ENCODE measurements around the gene ZNRF2.
A peak's percentile ranks its signal among the peaks of the same experiment; 100 is the strongest.
"Not testable (repeated sequence)": the region's sequence is repeated elsewhere in the genome, so short reads cannot be mapped to it uniquely, and the experiment has no call there.

Gene ZNRF2

DNA sequence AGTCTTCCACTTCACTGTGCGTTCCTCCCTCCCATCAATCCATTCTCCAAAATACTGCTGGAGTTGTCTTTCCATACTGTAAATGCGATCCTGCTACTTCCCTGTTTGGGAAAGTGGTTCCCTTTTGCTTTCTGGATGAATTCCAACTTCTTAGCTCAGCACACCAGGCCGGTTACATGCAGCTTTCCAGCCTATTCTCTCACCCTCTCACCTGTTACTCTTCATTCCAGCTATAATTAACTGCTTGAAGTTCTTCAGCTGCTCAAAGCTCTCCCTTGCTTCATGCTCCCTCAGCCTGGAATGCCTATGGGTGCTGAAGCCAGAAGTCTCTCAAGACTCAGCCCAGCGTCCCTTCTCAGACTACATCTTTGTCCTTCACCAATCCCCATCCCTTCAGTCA lies 6.0 kb upstream of the ZNRF2 start:
- Histone ChIP-seq H3K4me3 (ENCODE audit: low read depth, low read length) (no peak overlapping the region), H3K27me3 (ENCODE audit: insufficient read depth, low read length) (no peaks in the 10 kb centered on the region), H3K36me3 (ENCODE audit: insufficient read depth, low read length) (no peaks in the 10 kb centered on the region), H2AFZ (ENCODE audit: low read length, unreplicated experiment) (no peak overlapping the region), H3K79me2 (ENCODE audit: control insufficient read depth, insufficient read depth, low read length, unreplicated experiment) (no peaks in the 10 kb centered on the region), H3K4me1 (ENCODE audit: control insufficient read depth, insufficient read depth, low read length, unreplicated experiment) (no peaks in the 10 kb centered on the region), H3K27ac (ENCODE audit: low read depth, low read length) (no peak overlapping the region)

DNA sequence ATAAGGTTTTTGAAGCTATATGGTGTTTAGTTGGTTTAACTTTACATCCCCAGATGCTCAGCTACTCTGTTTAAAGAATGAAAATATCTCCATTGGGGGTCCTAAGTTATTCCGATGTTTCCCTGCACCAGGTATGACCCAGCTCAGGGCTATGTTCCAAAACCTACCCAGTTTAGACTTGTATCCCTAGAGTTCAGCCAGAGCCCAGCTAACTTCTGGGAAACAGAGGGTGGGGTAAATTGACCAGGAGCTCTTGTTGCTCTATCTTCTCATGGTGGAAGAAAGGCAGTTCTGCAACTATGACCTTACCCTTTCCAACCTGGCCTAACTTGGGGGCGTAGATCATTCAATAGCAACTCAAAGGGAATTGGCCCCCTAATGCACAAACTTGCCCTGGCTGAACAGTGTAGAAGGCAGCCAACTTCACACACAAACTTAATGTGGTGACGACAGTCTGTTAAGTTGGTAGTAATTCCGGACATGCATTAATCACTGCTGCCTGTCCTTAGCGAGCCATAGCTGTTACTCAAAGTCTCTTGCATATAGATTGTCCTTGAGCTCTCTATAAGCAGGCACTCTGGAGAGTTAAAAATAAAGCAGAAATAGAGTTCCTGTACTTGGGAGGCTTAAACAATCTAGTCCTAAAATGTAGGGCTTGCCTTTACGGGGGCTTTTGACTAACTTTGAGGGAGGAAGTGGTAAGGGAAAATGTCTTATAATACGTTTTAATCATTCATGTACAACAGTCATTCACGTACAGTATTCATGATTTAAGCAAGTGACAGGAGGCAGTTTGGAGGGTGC lies 5.3 kb upstream of the ZNRF2 start:
- Histone ChIP-seq H3K79me2 (ENCODE audit: control insufficient read depth, insufficient read depth, low read length, unreplicated experiment) (no peaks in the 10 kb centered on the region), H3K36me3 (ENCODE audit: insufficient read depth, low read length) (no peaks in the 10 kb centered on the region), H3K4me3 (ENCODE audit: low read depth, low read length) (no peak overlapping the region), H3K27me3 (ENCODE audit: insufficient read depth, low read length) (no peaks in the 10 kb centered on the region), H2AFZ (ENCODE audit: low read length, unreplicated experiment) (no peak overlapping the region), H3K4me1 (ENCODE audit: control insufficient read depth, insufficient read depth, low read length, unreplicated experiment) (no peaks in the 10 kb centered on the region), H3K27ac (ENCODE audit: low read depth, low read length) (no peak overlapping the region)

DNA sequence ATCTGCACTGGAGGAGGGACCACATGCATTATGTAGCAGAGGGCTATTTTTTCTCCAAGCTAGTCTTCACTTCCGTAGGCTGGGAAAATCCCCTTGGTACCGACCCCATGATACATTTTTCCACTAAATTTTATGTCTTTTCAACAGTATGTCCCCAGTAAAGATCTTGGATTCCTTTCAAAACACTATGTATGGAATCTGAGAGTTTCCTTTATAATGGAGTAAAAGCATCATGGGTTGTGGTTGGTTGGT lies 4.8 kb upstream of the ZNRF2 start:
- Histone ChIP-seq H3K4me3 (ENCODE audit: low read depth, low read length) (no peak overlapping the region), H3K4me1 (ENCODE audit: control insufficient read depth, insufficient read depth, low read length, unreplicated experiment) (no peaks in the 10 kb centered on the region), H3K36me3 (ENCODE audit: insufficient read depth, low read length) (no peaks in the 10 kb centered on the region), H3K27me3 (ENCODE audit: insufficient read depth, low read length) (no peaks in the 10 kb centered on the region), H2AFZ (ENCODE audit: low read length, unreplicated experiment) (no peak overlapping the region), H3K27ac (ENCODE audit: low read depth, low read length) (no peak overlapping the region), H3K79me2 (ENCODE audit: control insufficient read depth, insufficient read depth, low read length, unreplicated experiment) (no peaks in the 10 kb centered on the region)

DNA sequence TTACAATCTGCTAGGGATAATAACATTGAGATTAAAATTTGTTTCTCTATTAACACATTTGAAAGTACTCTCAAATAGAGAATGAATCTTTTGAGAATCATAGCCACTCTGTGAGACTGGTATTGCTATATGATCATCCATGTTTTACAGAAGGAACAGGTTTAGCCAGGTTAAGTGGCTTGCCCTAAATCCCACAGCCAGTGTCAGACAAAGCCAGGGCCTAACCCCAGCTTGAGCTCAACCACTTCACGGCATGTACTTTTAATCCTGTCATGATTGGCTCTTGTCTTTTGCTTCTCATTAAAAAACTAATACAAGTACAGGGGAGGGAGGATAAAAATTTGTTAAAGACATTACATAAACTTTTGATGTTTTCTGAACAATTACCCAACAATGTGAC lies 3.8 kb upstream of the ZNRF2 start:
- Histone ChIP-seq H2AFZ (ENCODE audit: low read length, unreplicated experiment) (no peak overlapping the region), H3K36me3 (ENCODE audit: insufficient read depth, low read length) (no peaks in the 10 kb centered on the region), H3K27ac (ENCODE audit: low read depth, low read length) (no peak overlapping the region), H3K27me3 (ENCODE audit: insufficient read depth, low read length) (no peaks in the 10 kb centered on the region), H3K79me2 (ENCODE audit: control insufficient read depth, insufficient read depth, low read length, unreplicated experiment) (no peaks in the 10 kb centered on the region), H3K4me3 (ENCODE audit: low read depth, low read length) (no peak overlapping the region), H3K4me1 (ENCODE audit: control insufficient read depth, insufficient read depth, low read length, unreplicated experiment) (no peaks in the 10 kb centered on the region)

DNA sequence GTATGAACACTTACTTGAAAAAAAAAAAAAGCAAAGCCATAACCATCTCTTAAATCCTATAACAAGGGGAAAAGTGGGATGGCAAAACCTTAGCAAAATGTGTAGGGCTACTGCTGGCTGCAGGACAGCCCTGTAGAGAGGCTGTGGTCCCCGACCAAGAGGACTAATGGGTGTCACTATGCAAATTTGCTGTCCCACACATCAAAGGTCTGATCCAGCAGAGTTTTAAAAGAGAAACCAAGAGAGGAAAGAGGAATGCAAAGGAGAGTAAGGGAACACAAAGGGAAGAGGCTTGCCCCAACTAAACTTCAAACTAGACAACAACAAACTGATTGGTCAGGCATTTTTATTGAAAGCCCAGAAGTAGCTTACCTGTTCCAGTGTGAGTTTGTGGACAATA lies 3.1 kb upstream of the ZNRF2 start:
- Histone ChIP-seq H3K27me3 (ENCODE audit: insufficient read depth, low read length) (no peaks in the 10 kb centered on the region), H3K36me3 (ENCODE audit: insufficient read depth, low read length) (no peaks in the 10 kb centered on the region), H3K27ac (ENCODE audit: low read depth, low read length) (no peak overlapping the region), H2AFZ (ENCODE audit: low read length, unreplicated experiment) (no peak overlapping the region), H3K79me2 (ENCODE audit: control insufficient read depth, insufficient read depth, low read length, unreplicated experiment) (peaks cover 6% of the 10 kb centered on the region), H3K4me1 (ENCODE audit: control insufficient read depth, insufficient read depth, low read length, unreplicated experiment) (no peaks in the 10 kb centered on the region), H3K4me3 (ENCODE audit: low read depth, low read length) (no peak overlapping the region)

DNA sequence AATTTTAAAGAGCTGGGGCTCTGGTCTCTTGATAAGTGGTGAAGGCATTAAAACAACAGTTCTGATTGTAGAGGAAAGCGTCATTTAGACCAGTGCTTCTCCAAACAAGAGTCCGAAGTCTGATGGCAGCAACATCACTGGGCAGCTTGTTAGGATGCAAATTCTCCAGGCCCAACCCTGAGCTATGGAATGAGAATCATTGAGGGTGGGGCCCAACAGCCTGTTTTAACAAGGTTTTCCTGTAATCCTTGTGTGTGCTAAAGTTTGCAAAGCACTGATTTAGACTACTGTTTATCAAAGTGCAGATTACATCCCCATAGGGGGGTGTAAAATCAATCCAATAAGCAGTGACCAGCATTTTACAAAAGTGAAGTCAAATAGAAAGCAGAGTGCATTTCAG lies 2.6 kb upstream of the ZNRF2 start:
- no peak overlapping the region for H2AFZ ChIP-seq (ENCODE audit: low read length, unreplicated experiment)
- no peak overlapping the region for H3K27ac ChIP-seq (ENCODE audit: low read depth, low read length)

DNA sequence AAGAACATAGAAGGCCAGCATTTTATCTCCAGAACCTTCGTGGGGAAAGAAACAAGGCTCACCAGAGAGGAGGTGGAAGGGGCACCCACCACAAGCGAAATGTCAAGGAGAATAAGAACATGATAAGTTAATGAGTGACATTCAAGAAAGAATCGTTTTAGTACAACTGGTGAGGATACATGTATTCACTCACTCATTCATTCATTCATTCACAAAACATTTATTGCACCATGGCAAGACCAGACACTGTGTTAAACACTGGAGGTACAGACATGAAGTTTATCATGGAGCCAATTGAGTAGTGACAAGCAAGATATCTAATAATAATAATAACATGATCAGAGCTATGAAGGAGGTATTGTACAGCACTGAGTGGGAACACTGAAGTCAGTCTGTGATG lies 1.7 kb upstream of the ZNRF2 start:
- Histone ChIP-seq H3K36me3 (ENCODE audit: insufficient read depth, low read length) (no peaks in the 10 kb centered on the region), H3K79me2 (ENCODE audit: control insufficient read depth, insufficient read depth, low read length, unreplicated experiment) (peaks cover 18% of the 10 kb centered on the region), H3K27me3 (ENCODE audit: insufficient read depth, low read length) (no peaks in the 10 kb centered on the region), H3K4me3 (ENCODE audit: low read depth, low read length) (no peak overlapping the region), H2AFZ (ENCODE audit: low read length, unreplicated experiment) (no peak overlapping the region), H3K27ac (ENCODE audit: low read depth, low read length) (no peak overlapping the region), H3K4me1 (ENCODE audit: control insufficient read depth, insufficient read depth, low read length, unreplicated experiment) (no peaks in the 10 kb centered on the region)

More for the DNA sequence above, 2.6 kb upstream of the ZNRF2 start:
- H3K79me2 ChIP-seq (ENCODE audit: control insufficient read depth, insufficient read depth, low read length, unreplicated experiment) = peaks cover 11% of the 10 kb centered on the region
- no peaks in the 10 kb centered on the region for H3K27me3 ChIP-seq (ENCODE audit: insufficient read depth, low read length)
- H3K36me3 ChIP-seq (ENCODE audit: insufficient read depth, low read length) = no peaks in the 10 kb centered on the region
- H3K4me1 ChIP-seq (ENCODE audit: control insufficient read depth, insufficient read depth, low read length, unreplicated experiment) = no peaks in the 10 kb centered on the region
- H3K4me3 ChIP-seq (ENCODE audit: low read depth, low read length) = no peak overlapping the region

DNA sequence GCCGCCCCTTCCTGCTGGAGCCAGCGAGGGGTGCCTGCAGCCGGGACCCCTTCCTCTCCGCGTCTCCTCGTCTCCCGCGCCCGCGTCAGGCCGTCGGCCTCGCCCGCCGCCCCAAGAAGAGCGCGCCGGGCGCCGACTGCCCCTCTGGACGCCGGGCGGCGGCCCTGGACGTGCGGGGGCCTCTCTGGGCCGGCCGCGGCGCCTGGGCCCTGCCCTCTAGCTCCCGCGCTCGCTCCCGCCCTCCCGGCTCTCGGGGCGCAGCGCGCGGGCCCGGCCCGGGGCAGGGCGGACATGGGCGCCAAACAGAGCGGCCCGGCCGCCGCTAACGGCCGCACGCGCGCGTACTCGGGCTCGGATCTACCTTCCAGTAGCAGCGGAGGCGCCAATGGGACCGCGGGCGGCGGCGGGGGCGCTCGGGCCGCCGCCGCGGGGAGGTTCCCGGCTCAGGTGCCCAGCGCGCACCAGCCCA lies 704 bp downstream of the ZNRF2 start:
- peaks cover 29% of the 10 kb centered on the region for H3K79me2 ChIP-seq (ENCODE audit: control insufficient read depth, insufficient read depth, low read length, unreplicated experiment)

DNA sequence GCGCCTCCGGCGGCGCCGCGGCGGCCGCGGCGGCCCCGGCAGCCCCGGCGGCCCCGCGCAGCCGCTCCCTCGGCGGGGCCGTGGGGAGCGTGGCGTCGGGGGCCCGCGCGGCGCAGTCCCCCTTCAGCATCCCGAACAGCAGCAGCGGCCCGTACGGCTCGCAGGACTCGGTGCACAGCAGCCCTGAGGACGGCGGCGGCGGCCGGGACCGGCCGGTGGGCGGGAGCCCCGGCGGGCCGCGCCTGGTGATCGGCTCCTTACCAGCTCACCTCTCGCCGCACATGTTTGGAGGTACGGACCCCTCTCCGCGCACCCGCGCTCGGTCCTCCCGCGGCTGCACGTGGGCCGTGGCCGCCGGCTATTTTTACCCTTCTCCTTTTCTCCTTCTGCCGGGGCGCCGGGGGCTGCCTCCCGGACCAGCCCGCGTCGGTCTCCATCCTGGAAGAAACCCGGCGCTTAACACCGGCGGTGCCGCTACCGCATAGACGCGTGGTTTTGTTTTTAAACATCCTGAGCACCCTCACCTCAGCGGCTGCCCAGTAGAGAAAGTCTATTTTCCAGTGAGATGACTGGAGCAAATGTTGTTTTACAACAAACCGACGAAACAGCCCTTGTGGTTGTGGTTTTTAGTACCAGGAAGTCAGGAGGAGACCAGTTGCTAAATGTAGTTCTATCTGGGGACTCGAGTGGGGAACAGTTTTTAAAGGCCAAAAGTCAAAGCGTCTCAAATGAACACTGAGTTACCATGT lies 1.3 kb downstream of the ZNRF2 start:
- Histone ChIP-seq H3K79me2 (ENCODE audit: control insufficient read depth, insufficient read depth, low read length, unreplicated experiment) (peaks cover 29% of the 10 kb centered on the region), H3K27ac (ENCODE audit: low read depth, low read length) (peak overlapping the region; percentile 74; the same call in 1 of the 2 replicates), H3K4me1 (ENCODE audit: control insufficient read depth, insufficient read depth, low read length, unreplicated experiment) (peaks cover 6% of the 10 kb centered on the region), H3K27me3 (ENCODE audit: insufficient read depth, low read length) (no peaks in the 10 kb centered on the region), H3K36me3 (ENCODE audit: insufficient read depth, low read length) (no peaks in the 10 kb centered on the region), H3K4me3 (ENCODE audit: low read depth, low read length) (peak overlapping the region; percentile 89), H2AFZ (ENCODE audit: low read length, unreplicated experiment) (peak overlapping the region; percentile 76)

More for the DNA sequence above, 704 bp downstream of the ZNRF2 start:
- Histone ChIP-seq H3K4me3 (ENCODE audit: low read depth, low read length) (peak overlapping the region; percentile 89), H3K27ac (ENCODE audit: low read depth, low read length) (peak overlapping the region; percentile 74), H3K27me3 (ENCODE audit: insufficient read depth, low read length) (no peaks in the 10 kb centered on the region), H3K4me1 (ENCODE audit: control insufficient read depth, insufficient read depth, low read length, unreplicated experiment) (peaks cover under 1% of the 10 kb centered on the region), H2AFZ (ENCODE audit: low read length, unreplicated experiment) (no peak overlapping the region), H3K36me3 (ENCODE audit: insufficient read depth, low read length) (no peaks in the 10 kb centered on the region)

DNA sequence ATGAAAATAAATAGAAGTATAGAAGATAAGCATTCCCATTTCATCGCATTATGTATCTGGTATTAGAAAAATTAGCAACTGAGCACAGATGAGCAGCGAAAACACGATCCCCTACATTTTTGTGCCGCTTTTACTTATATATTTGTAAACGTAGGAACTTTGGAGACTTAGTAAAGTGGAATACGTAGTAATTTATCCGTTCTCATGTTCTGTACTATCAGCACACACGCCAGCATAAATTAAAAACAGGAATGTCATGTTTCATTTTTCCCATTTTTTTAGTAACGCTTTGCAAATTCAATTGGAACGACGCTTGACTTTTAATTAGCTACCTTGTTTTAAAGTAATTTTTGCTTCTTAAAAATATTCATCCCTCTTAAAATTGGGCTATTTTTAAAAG lies 2.4 kb downstream of the ZNRF2 start:
- Histone ChIP-seq H3K79me2 (ENCODE audit: control insufficient read depth, insufficient read depth, low read length, unreplicated experiment) (peaks cover 29% of the 10 kb centered on the region), H2AFZ (ENCODE audit: low read length, unreplicated experiment) (no peak overlapping the region), H3K27ac (ENCODE audit: low read depth, low read length) (no peak overlapping the region), H3K36me3 (ENCODE audit: insufficient read depth, low read length) (no peaks in the 10 kb centered on the region), H3K4me3 (ENCODE audit: low read depth, low read length) (peak overlapping the region; percentile 89), H3K4me1 (ENCODE audit: control insufficient read depth, insufficient read depth, low read length, unreplicated experiment) (peaks cover 7% of the 10 kb centered on the region), H3K27me3 (ENCODE audit: insufficient read depth, low read length) (no peaks in the 10 kb centered on the region)

DNA sequence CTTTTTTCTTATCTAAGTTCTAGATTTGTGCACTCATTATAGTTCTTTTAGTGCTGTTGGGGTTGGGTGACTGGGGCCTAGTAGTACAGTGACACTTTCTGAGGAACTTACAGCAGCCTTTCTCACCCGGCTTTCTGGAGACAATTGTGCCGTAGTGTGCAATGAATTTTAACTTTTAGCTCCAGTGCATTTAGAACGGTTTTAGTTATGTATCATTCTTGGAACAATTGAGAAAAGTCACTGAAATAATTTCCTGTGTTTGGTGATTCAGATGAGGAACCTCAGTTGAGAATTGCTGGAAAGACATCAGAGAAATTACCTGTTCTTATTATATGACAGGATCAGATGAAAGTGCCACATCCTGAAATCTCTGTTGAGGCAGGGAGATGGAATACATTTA lies 3.2 kb downstream of the ZNRF2 start:
- Histone ChIP-seq H3K79me2 (ENCODE audit: control insufficient read depth, insufficient read depth, low read length, unreplicated experiment) (peaks cover 29% of the 10 kb centered on the region), H3K4me3 (ENCODE audit: low read depth, low read length) (0 out of 2 replicates have a peak overlapping the region, but pooled peaks have one; percentile 4)
- not testable (repeated sequence) for H3K36me3 ChIP-seq (ENCODE audit: insufficient read depth, low read length); H3K4me1 ChIP-seq (ENCODE audit: control insufficient read depth, insufficient read depth, low read length, unreplicated experiment); H2AFZ ChIP-seq (ENCODE audit: low read length, unreplicated experiment); H3K27me3 ChIP-seq (ENCODE audit: insufficient read depth, low read length); H3K27ac ChIP-seq (ENCODE audit: low read depth, low read length)

All from ACC112 (cell line).